ENCODE measurements around the gene ESPL1. TPM values are rescaled to one million over a fixed set of nuclear protein-coding genes. Genes with fewer than 3 reads are reported as not detected.

Gene ESPL1
- total RNA-seq, 1 experiment from 2014 or later: 31.6 TPM

GRCh38 chr12:53308276-53308675, 40.2 kb downstream of the ESPL1 start:
- Histone ChIP-seq H3K4me1 (ENCODE audit: insufficient read depth, low read length) (no peaks in the 10 kb centered on the region), H3K27ac (ENCODE audit: low read length) (no peak overlapping the region), H3K36me3 (ENCODE audit: low read depth, low read length) (peaks cover 18% of the 10 kb centered on the region; the same call in 1 of the 2 replicates), H2AFZ (ENCODE audit: low read length) (no peak overlapping the region), H3K79me2 (ENCODE audit: low read length) (no peaks in the 10 kb centered on the region; the same call in 1 of the 2 replicates), H4K20me1 (ENCODE audit: low read length) (no peaks in the 10 kb centered on the region), H3K27me3 (ENCODE audit: low read length) (no peaks in the 10 kb centered on the region), H3K9me3 (ENCODE audit: low read length) (no peaks in the 10 kb centered on the region), H3F3A (ENCODE audit: low read length, unreplicated experiment) (no peaks in the 10 kb centered on the region), H3K4me3 (ENCODE audit: low read length) (no peak overlapping the region), H3K4me2 (ENCODE audit: low read length) (no peak overlapping the region), H3K9me2 (replicated peaks; ENCODE audit: low read length) (no peaks in the 10 kb centered on the region), H3K9ac (ENCODE audit: low read length) (no peak overlapping the region)
- intact Hi-C loops (cut with micrococcal nuclease): no loop called here
- BruUV-seq (replicated peaks): no TSS peak
- TF ChIP-seq EZH2 (IDR thresholded peaks at IDR 0.05; ENCODE audit: low read length, unreplicated experiment) (no peak), CTCF (conservative IDR thresholded peaks at IDR 0.05; ENCODE audit: low read depth, low read length) (no peak), EZH2phosphoT487 (IDR thresholded peaks at IDR 0.05; ENCODE audit: borderline replicate concordance, low read length) (no peak)
- ATAC-seq: no peak
- DNase-seq: no peak
- CTCF ChIA-PET: no interaction called here
- POLR2A ChIA-PET (ENCODE audit: unreplicated experiment): no interaction called here

- H4K20me1 ChIP-seq (ENCODE audit: low read length): no peaks in the 10 kb centered on the region
- H3K36me3 ChIP-seq (ENCODE audit: low read depth, low read length): peaks cover 5% of the 10 kb centered on the region
- H3K9ac ChIP-seq (ENCODE audit: low read length): no peak overlapping the region
- POLR2A ChIA-PET (ENCODE audit: unreplicated experiment): no interaction called here
- no peak overlapping the region for H3K4me3 ChIP-seq (ENCODE audit: low read length)
- H3K27me3 ChIP-seq (ENCODE audit: low read length): no peaks in the 10 kb centered on the region
- no peaks in the 10 kb centered on the region for H3K4me1 ChIP-seq (ENCODE audit: insufficient read depth, low read length)
- no peaks in the 10 kb centered on the region for H3K79me2 ChIP-seq (ENCODE audit: low read length)
- no peak for TF ChIP-seq CTCF (conservative IDR thresholded peaks at IDR 0.05; ENCODE audit: low read depth, low read length)
- no peak overlapping the region for H2AFZ ChIP-seq (ENCODE audit: low read length)
- intact Hi-C loops (cut with micrococcal nuclease): no loop called here
- ATAC-seq (no peak), DNase-seq (no peak)
- H3F3A ChIP-seq (ENCODE audit: low read length, unreplicated experiment): no peaks in the 10 kb centered on the region
- H3K9me2 ChIP-seq (replicated peaks; ENCODE audit: low read length): no peaks in the 10 kb centered on the region
- H3K9me3 ChIP-seq (ENCODE audit: low read length): no peaks in the 10 kb centered on the region
- H3K27ac ChIP-seq (ENCODE audit: low read length): no peak overlapping the region
- no peak overlapping the region for H3K4me2 ChIP-seq (ENCODE audit: low read length)
- CTCF ChIA-PET: no interaction called here
- no TSS peak for BruUV-seq (replicated peaks)
These were observed 45.9 kb downstream of the ESPL1 start for GRCh38 chr12:53313996-53314395.

GRCh38 chr12:53320352-53321195, 52.5 kb downstream of the ESPL1 start:
- H3K4me1 ChIP-seq (ENCODE audit: insufficient read depth, low read length): peaks cover 22% of the 10 kb centered on the region
- ChIA-PET CTCF (interaction anchor here (0.6 to 1.8 kb wide), 19 partner anchors 11 to 671 kb away, joined by 3 to 17 read pairs (median 4); partner anchors contain the start of genes ESPL1, MYG1, PFDN5 and TARBP2), POLR2A (ENCODE audit: unreplicated experiment) (interaction anchor here (1.0 to 1.4 kb wide), 4 partner anchors 18 to 100 kb away, joined by 3 to 14 read pairs (median 12); partner anchors contain the start of genes MYG1 and PFDN5)
- peak overlapping the region; percentile 91 for H3K4me2 ChIP-seq (ENCODE audit: low read length)
- BruUV-seq (replicated peaks): TSS peak; percentile 83
- no peaks in the 10 kb centered on the region for H3F3A ChIP-seq (ENCODE audit: low read length, unreplicated experiment)
- intact Hi-C loops (cut with micrococcal nuclease): loop anchor here (1.0 kb wide), 1 partner anchor 25 kb away; the partner anchor contains the start of gene PFDN5
- H3K9ac ChIP-seq (ENCODE audit: low read length): peak overlapping the region; percentile 92
- H3K36me3 ChIP-seq (ENCODE audit: low read depth, low read length): peaks cover 3% of the 10 kb centered on the region
- no peak for TF ChIP-seq EZH2phosphoT487 (IDR thresholded peaks at IDR 0.05; ENCODE audit: borderline replicate concordance, low read length)
- H3K4me3 ChIP-seq (ENCODE audit: low read length): peak overlapping the region; percentile 88
- peaks cover 7% of the 10 kb centered on the region; the same call in 1 of the 2 replicates for H3K79me2 ChIP-seq (ENCODE audit: low read length)
- DNase-seq (no peak), ATAC-seq (no peak)
- peak overlapping the region; percentile 95 for H2AFZ ChIP-seq (ENCODE audit: low read length)
- peak overlapping the region; percentile 87 for H3K27ac ChIP-seq (ENCODE audit: low read length)
- H3K27me3 ChIP-seq (ENCODE audit: low read length): no peaks in the 10 kb centered on the region
- H3K9me3 ChIP-seq (ENCODE audit: low read length): no peaks in the 10 kb centered on the region
- no peaks in the 10 kb centered on the region for H3K9me2 ChIP-seq (replicated peaks; ENCODE audit: low read length)
- H4K20me1 ChIP-seq (ENCODE audit: low read length): no peaks in the 10 kb centered on the region

Measured in PC-3 (cell line).